ENCODE results near the gene CACNA1B. TPM values are rescaled to one million over a fixed set of nuclear protein-coding genes. Genes with fewer than 3 reads are reported as not detected.

CACNA1B gene
- total RNA-seq, 1 experiment from 2014 or later, result 1.7 TPM

DNA sequence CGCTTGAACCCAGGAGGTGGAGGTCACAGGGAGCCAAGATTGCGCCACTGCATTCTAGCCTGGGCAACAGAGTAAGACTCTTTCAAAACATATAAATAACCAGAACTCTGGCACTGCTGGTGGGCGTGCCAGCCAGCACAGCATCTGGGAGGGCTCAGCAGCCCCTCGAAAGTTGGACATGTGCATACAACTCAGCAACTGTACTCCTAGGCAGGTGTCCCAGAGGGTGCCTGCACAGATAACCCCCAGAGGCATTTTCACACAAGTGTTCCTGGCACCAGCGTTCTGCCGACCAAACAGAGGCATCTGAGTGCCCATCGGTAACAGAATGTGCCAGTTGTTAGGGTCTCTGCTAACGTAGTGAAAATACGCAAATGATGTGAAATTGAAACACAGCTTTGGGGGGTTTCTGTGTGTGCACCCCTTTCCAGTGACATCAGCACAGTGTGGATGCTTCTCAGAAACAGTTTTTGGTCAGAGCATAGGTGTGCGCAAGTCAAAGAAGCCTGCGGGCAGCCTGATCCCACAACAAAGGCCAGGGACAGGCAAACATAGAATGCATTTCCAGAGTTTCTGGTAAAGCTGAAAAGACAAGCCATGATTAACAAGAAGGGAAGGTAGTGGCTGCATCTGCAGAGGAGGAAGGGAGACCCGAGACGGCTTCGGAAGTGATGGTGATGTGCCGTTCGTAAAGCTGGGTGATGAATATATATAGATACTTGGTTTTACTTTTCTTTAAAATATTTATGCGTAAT lies 190.2 kb downstream of the CACNA1B start:
- CTCF ChIA-PET, result no interaction called here
- TF ChIP-seq ELF1 (IDR thresholded peaks at IDR 0.05; ENCODE audit: borderline replicate concordance, low read depth), result no peak
- TF ChIP-seq POLR2AphosphoS5 (IDR thresholded peaks at IDR 0.05; ENCODE audit: low read depth, low read length), result no peak
- TF ChIP-seq SP1 (IDR thresholded peaks at IDR 0.05; ENCODE audit: low read depth), result no peak
- TF ChIP-seq, protein P1, sequence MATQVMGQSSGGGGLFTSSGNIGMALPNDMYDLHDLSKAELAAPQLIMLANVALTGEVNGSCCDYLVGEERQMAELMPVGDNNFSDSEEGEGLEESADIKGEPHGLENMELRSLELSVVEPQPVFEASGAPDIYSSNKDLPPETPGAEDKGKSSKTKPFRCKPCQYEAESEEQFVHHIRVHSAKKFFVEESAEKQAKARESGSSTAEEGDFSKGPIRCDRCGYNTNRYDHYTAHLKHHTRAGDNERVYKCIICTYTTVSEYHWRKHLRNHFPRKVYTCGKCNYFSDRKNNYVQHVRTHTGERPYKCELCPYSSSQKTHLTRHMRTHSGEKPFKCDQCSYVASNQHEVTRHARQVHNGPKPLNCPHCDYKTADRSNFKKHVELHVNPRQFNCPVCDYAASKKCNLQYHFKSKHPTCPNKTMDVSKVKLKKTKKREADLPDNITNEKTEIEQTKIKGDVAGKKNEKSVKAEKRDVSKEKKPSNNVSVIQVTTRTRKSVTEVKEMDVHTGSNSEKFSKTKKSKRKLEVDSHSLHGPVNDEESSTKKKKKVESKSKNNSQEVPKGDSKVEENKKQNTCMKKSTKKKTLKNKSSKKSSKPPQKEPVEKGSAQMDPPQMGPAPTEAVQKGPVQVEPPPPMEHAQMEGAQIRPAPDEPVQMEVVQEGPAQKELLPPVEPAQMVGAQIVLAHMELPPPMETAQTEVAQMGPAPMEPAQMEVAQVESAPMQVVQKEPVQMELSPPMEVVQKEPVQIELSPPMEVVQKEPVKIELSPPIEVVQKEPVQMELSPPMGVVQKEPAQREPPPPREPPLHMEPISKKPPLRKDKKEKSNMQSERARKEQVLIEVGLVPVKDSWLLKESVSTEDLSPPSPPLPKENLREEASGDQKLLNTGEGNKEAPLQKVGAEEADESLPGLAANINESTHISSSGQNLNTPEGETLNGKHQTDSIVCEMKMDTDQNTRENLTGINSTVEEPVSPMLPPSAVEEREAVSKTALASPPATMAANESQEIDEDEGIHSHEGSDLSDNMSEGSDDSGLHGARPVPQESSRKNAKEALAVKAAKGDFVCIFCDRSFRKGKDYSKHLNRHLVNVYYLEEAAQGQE (IDR thresholded peaks at IDR 0.05; ENCODE audit: low read depth), result no peak
- POLR2A ChIA-PET, result no interaction called here
- Histone ChIP-seq H3K36me3 (ENCODE audit: control insufficient read depth in 1 of 2, insufficient read depth in 2 of 2, low read length in 2 of 2) (no peaks in the 10 kb centered on the region), H3K9me3 (ENCODE audit: control insufficient read depth in 1 of 2, insufficient read depth in 1 of 2, low read depth in 1 of 2, low read length in 2 of 2) (no peaks in the 10 kb centered on the region), H3K27ac (ENCODE audit: low read depth, low read length) (no peak overlapping the region), H3K27me3 (ENCODE audit: insufficient read depth, low read length) (no peaks in the 10 kb centered on the region), H3K4me1 (ENCODE audit: control insufficient read depth in 1 of 2, insufficient read depth in 2 of 2, low read length in 2 of 2) (no peaks in the 10 kb centered on the region), H4K20me1 (ENCODE audit: insufficient read depth) (no peaks in the 10 kb centered on the region), H3K9me2 (ENCODE audit: insufficient read depth) (no peaks in the 10 kb centered on the region), H3K79me2 (ENCODE audit: insufficient read depth, low read length) (no peaks in the 10 kb centered on the region), H3K4me2 (ENCODE audit: low read length) (no peak overlapping the region), H3K4me3 (replicated peaks in 1 of 2; ENCODE audit: low read depth in 1 of 2, low read length in 2 of 2) (no peak overlapping the region), H2AFZ (ENCODE audit: low read depth, low read length, poor library complexity, severe bottlenecking) (no peak overlapping the region), H3K9ac (ENCODE audit: low read length) (no peak overlapping the region)
- no TSS peak for BruUV-seq (replicated peaks)
- ATAC-seq (no peak), DNase-seq (ENCODE audit: low read depth, low spot score) (no peak)
- intact Hi-C loops (cut with micrococcal nuclease), result no loop called here
- RAD21 ChIA-PET (ENCODE audit: low non-redundant PET in 1 of 2, low total read pairs in 2 of 2, uncharacterized antibody in 2 of 2, unreplicated experiment in 2 of 2), result no interaction called here

DNA sequence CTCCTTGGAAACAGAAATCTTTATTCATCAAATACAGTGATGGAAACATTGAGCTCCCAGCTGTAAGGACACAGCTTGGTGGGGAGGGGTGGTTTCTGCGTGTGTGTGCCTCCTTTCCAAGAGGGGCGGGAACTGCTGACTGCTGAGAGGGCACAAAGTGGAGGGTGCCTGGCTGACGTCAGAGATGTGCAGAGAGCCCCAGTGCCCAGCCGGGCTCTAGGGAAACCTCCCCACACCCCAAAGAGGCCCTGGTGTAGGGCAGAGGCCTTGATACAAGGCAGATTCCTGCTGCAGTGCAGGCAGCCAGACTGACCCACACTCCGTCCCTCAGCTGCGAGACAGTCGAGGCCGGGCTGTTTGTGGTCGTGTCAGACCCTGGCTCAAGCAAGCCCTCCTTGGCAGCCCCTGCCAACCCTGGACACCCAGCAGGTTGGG lies 191.0 kb downstream of the CACNA1B start:
- Histone ChIP-seq H3K9me3 (ENCODE audit: control insufficient read depth in 1 of 2, insufficient read depth in 1 of 2, low read depth in 1 of 2, low read length in 2 of 2) (no peaks in the 10 kb centered on the region), H3K9me2 (ENCODE audit: insufficient read depth) (no peaks in the 10 kb centered on the region), H4K20me1 (ENCODE audit: insufficient read depth) (no peaks in the 10 kb centered on the region), H3K4me1 (ENCODE audit: control insufficient read depth in 1 of 2, insufficient read depth in 2 of 2, low read length in 2 of 2) (no peaks in the 10 kb centered on the region), H3K27me3 (ENCODE audit: insufficient read depth, low read length) (no peaks in the 10 kb centered on the region), H3K36me3 (ENCODE audit: control insufficient read depth in 1 of 2, insufficient read depth in 2 of 2, low read length in 2 of 2) (no peaks in the 10 kb centered on the region), H2AFZ (ENCODE audit: low read depth, low read length, poor library complexity, severe bottlenecking) (no peak overlapping the region), H3K4me3 (replicated peaks in 1 of 2; ENCODE audit: low read depth in 1 of 2, low read length in 2 of 2) (no peak overlapping the region), H3K27ac (ENCODE audit: low read depth, low read length) (no peak overlapping the region), H3K79me2 (ENCODE audit: insufficient read depth, low read length) (no peaks in the 10 kb centered on the region), H3K9ac (ENCODE audit: low read length) (no peak overlapping the region), H3K4me2 (ENCODE audit: low read length) (no peak overlapping the region)
- no peak for DNase-seq (ENCODE audit: low read depth, low spot score)
- intact Hi-C loops (cut with micrococcal nuclease), result no loop called here
- POLR2A ChIA-PET, result no interaction called here
- RAD21 ChIA-PET (ENCODE audit: low non-redundant PET in 1 of 2, low total read pairs in 2 of 2, uncharacterized antibody in 2 of 2, unreplicated experiment in 2 of 2), result no interaction called here
- CTCF ChIA-PET, result no interaction called here
- no TSS peak for BruUV-seq (replicated peaks)
- no peak for ATAC-seq
- TF ChIP-seq, protein P2, sequence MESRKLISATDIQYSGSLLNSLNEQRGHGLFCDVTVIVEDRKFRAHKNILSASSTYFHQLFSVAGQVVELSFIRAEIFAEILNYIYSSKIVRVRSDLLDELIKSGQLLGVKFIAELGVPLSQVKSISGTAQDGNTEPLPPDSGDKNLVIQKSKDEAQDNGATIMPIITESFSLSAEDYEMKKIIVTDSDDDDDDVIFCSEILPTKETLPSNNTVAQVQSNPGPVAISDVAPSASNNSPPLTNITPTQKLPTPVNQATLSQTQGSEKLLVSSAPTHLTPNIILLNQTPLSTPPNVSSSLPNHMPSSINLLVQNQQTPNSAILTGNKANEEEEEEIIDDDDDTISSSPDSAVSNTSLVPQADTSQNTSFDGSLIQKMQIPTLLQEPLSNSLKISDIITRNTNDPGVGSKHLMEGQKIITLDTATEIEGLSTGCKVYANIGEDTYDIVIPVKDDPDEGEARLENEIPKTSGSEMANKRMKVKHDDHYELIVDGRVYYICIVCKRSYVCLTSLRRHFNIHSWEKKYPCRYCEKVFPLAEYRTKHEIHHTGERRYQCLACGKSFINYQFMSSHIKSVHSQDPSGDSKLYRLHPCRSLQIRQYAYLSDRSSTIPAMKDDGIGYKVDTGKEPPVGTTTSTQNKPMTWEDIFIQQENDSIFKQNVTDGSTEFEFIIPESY (IDR thresholded peaks at IDR 0.05; ENCODE audit: extremely low read depth, insufficient replicate concordance, low read length), result no peak
- TF ChIP-seq, protein P3, sequence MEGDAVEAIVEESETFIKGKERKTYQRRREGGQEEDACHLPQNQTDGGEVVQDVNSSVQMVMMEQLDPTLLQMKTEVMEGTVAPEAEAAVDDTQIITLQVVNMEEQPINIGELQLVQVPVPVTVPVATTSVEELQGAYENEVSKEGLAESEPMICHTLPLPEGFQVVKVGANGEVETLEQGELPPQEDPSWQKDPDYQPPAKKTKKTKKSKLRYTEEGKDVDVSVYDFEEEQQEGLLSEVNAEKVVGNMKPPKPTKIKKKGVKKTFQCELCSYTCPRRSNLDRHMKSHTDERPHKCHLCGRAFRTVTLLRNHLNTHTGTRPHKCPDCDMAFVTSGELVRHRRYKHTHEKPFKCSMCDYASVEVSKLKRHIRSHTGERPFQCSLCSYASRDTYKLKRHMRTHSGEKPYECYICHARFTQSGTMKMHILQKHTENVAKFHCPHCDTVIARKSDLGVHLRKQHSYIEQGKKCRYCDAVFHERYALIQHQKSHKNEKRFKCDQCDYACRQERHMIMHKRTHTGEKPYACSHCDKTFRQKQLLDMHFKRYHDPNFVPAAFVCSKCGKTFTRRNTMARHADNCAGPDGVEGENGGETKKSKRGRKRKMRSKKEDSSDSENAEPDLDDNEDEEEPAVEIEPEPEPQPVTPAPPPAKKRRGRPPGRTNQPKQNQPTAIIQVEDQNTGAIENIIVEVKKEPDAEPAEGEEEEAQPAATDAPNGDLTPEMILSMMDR (IDR thresholded peaks at IDR 0.05 in 2 of 3, conservative IDR thresholded peaks at IDR 0.05 in 1 of 3; ENCODE audit: borderline replicate concordance in 1 of 3, insufficient read depth in 1 of 3, low read depth in 2 of 3, low read length in 2 of 3), result no peak
- TF ChIP-seq SIN3A (IDR thresholded peaks at IDR 0.05; ENCODE audit: low read depth) (no peak), ELF1 (IDR thresholded peaks at IDR 0.05; ENCODE audit: borderline replicate concordance, low read depth) (no peak), EZH2 (IDR thresholded peaks at IDR 0.05) (no peak), POLR2AphosphoS5 (IDR thresholded peaks at IDR 0.05; ENCODE audit: low read depth, low read length) (no peak), ZFX (IDR thresholded peaks at IDR 0.05) (no peak)
- TF ChIP-seq, protein P4, sequence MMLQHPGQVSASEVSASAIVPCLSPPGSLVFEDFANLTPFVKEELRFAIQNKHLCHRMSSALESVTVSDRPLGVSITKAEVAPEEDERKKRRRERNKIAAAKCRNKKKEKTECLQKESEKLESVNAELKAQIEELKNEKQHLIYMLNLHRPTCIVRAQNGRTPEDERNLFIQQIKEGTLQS (IDR thresholded peaks at IDR 0.05), result no peak
